Common myeloid progenitor, CD34-positive (primary cell): ENCODE measurements around the gene ZNF354C.

ENCODE experiments used
- CTCF ChIA-PET: fragments of 350-600 bp; sonication (Branson Sonifier 250); formaldehyde crosslinking; loops from one replicate; lab custom pipeline; 2021; ENCODE audit warnings: antibody characterized with exemption; lab: Charles Lee
- POLR2A ChIA-PET: fragments of 350-600 bp; sonication (Branson Sonifier 250); formaldehyde crosslinking; loops from one replicate; lab custom pipeline; 2021; ENCODE audit warnings: antibody characterized with exemption; lab: Charles Lee
- DNase-seq, 3 donors: peaks; one replicate each; pipeline versions ENCODE4 v3.0.0 to v3.0.0-alpha.2; 2013
- H3K27ac ChIP-seq, 2 experiments: 1 replicate in 1 of 2; 2 replicates in 1 of 2; pipeline ENCODE4 v1.7.0; 2013; ENCODE audit warnings: inconsistent platforms in 2 of 2, low read length in 2 of 2, mild to moderate bottlenecking in 2 of 2, low read depth in 1 of 2, moderate library complexity in 1 of 2; ENCODE audit not compliant: severe bottlenecking in 2 of 2, insufficient read depth in 1 of 2, poor library complexity in 1 of 2
- H3K27me3 ChIP-seq, 5 experiments: replicated peaks in 2 of 5; 1 replicate in 3 of 5; 2 replicates in 2 of 5; pipeline versions ENCODE4 v1.6.1 to v1.7.0; 2013; ENCODE audit warnings: low read length in 4 of 5, mild to moderate bottlenecking in 2 of 5, moderate library complexity in 2 of 5, inconsistent platforms in 1 of 5; ENCODE audit not compliant: insufficient read depth in 5 of 5, control insufficient read depth in 4 of 5
- H3K36me3 ChIP-seq, 4 experiments: 1 replicate in 2 of 4; 2 replicates in 2 of 4; pipeline versions ENCODE4 v1.6.1 to v1.7.0; 2013; ENCODE audit warnings: low read length in 3 of 4, control low read depth in 1 of 4, mild to moderate bottlenecking in 1 of 4; ENCODE audit not compliant: control insufficient read depth in 4 of 4, insufficient read depth in 4 of 4
- H3K4me1 ChIP-seq, 4 experiments: 1 replicate in 3 of 4; 2 replicates in 1 of 4; pipeline versions ENCODE4 v1.6.1 to v1.7.1; 2013; ENCODE audit warnings: low read length in 3 of 4, mild to moderate bottlenecking in 3 of 4, control low read depth in 1 of 4, inconsistent platforms in 1 of 4, moderate library complexity in 1 of 4; ENCODE audit not compliant: control insufficient read depth in 4 of 4, insufficient read depth in 4 of 4; ENCODE audit errors: control extremely low read depth in 1 of 4
- H3K4me3 ChIP-seq, 7 experiments: 1 replicate in 4 of 7; 2 replicates in 3 of 7; pipeline versions ENCODE4 v1.5.1 to v1.7.0; 2013; ENCODE audit warnings: mild to moderate bottlenecking in 7 of 7, low read length in 6 of 7, moderate library complexity in 6 of 7, inconsistent platforms in 2 of 7, low read depth in 2 of 7, control low read depth in 1 of 7; ENCODE audit not compliant: insufficient read depth in 4 of 7, control insufficient read depth in 1 of 7; ENCODE audit errors: extremely low read depth in 1 of 7
- H3K9me3 ChIP-seq, 5 experiments: 1 replicate in 4 of 5; 2 replicates in 1 of 5; pipeline versions ENCODE4 v1.6.1 to v1.7.1; 2013; ENCODE audit warnings: low read length in 4 of 5, mild to moderate bottlenecking in 2 of 5, inconsistent platforms in 1 of 5, low read depth in 1 of 5, moderate library complexity in 1 of 5; ENCODE audit not compliant: control insufficient read depth in 4 of 5, insufficient read depth in 2 of 5; ENCODE audit errors: control extremely low read depth in 1 of 5
- WGBS: methylation state at CpG from one replicate; pipeline ENCODE4 v1.1.5; 2013; ENCODE audit not compliant: insufficient coverage; 5-methylcytosine and 5-hydroxymethylcytosine counted together

The ZNF354C gene

DNA sequence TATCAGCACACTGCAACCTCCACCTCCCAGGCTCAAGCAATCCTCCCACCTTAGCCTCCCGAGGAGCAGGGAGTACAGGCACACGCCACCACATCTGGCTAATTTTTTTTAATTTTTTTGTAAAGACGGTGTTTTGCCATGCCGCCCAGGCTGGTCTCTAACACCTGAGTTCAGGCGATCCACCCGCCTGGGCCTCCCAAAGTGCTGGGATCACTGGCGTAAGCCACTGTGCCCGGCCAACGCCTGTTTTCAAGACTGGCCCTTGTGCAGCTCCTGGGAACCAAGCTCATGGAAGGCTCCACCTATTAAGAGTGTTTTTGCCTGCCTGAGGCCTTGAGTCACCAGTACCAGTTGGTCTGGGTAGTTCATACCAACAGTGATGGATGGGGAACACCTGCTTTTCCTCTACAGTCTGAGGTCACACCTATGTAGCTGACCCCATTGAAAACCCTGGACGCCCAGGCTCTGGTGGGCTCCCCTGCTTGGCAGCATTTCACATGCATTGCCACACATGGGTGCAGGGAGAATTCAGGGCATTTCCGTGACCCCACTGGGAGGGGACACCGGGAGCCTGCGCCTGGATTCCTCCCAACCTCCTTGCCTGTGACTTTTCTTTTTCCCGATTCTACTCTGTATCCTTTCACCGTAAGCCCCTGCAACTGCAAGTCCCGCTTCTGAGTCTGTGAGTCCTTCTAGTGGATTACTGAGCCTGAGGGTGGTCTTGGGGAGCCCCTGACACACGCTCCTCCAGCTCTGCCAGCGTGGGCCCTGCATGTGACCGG lies 63.5 kb downstream of the ZNF354C start:
- H3K27ac ChIP-seq = no peak overlapping the region
- H3K9me3 ChIP-seq = peaks cover 0 to 70% (median 39%) of the 10 kb centered on the region in 5 experiments
- CTCF ChIA-PET = no interaction called here
- 97% methylated on average over 18 of the region's 19 CpGs for WGBS
- H3K4me1 ChIP-seq = no peaks in the 10 kb centered on the region
- no peaks in the 10 kb centered on the region for H3K27me3 ChIP-seq
- no peak overlapping the region for H3K4me3 ChIP-seq
- POLR2A ChIA-PET = no interaction called here
- no peaks in the 10 kb centered on the region for H3K36me3 ChIP-seq
- no peak for DNase-seq

GRCh38 chr5:179124273-179124852 lies 64.2 kb downstream of the ZNF354C start:
- CTCF ChIA-PET = interaction anchor here (0.6 kb wide), 1 partner anchor 46 kb away, joined by 3 read pairs; no protein-coding TSS in a partner anchor
- Histone ChIP-seq H3K27ac (no peak overlapping the region), H3K9me3 (peaks cover 0 to 69% (median 37%) of the 10 kb centered on the region in 5 experiments), H3K4me3 (no peak overlapping the region), H3K36me3 (no peaks in the 10 kb centered on the region), H3K27me3 (no peaks in the 10 kb centered on the region), H3K4me1 (no peaks in the 10 kb centered on the region)
- no peak for DNase-seq
- POLR2A ChIA-PET = no interaction called here
- 92% methylated on average over 21 of the region's 21 CpGs for WGBS

DNA sequence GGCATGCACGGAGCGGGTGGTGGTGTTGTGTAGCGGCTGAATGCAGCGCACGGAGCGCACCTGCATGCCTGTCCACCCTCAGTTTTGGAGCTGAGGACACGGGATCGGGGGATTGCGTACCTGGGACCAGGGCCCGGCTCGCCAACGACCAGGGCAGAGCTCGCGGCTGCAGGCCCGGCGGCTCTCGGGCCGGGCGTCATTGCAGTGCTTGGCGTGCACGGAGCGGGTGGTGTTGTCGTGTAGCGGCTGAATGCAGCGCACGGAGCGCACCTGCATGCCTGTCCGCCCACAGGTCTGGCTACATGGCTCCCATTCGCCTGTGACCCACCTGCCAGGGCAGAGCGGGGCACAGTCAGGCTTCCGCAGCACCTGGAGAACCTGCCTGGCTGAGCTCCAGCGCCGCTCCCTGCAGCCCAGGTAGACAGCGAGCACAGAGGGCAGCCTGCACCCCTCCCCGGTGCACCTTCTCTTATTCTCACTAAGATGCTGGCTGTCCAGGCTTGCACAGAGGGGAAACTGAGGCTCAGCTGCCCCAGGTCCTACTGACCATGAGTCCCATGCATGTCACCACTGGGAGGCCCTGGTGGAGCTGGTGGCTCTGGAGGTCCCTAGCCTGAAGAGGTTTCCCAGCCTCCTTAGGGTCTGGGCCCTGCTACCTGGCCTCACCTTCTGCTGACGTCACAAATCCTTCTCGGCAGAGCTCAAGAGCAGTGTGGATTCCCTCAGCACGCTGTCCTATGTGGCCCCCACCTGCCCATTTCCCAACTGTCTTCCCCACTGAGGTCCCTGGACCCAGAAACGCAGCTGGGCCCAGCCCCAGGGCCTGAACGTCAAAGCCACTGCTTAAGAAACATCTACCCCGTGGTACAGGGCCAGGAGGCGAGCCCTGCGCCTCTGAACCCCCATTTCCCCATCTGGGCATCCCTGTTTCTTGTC lies 64.9 kb downstream of the ZNF354C start:
- no peaks in the 10 kb centered on the region for H3K27me3 ChIP-seq
- H3K27ac ChIP-seq = no peak overlapping the region
- no peaks in the 10 kb centered on the region for H3K4me1 ChIP-seq
- H3K36me3 ChIP-seq = no peaks in the 10 kb centered on the region
- peaks cover 0 to 64% (median 37%) of the 10 kb centered on the region in 5 experiments for H3K9me3 ChIP-seq
- H3K4me3 ChIP-seq = no peak overlapping the region
- CTCF ChIA-PET = interaction anchor here (0.6 kb wide), 1 partner anchor 47 kb away, joined by 3 read pairs; no protein-coding TSS in a partner anchor
- 97% methylated on average over 41 of the region's 43 CpGs for WGBS
- POLR2A ChIA-PET = no interaction called here
- DNase-seq = no peak

GRCh38 chr5:179125789-179126505 lies 65.8 kb downstream of the ZNF354C start:
- peaks cover 0 to 59% (median 30%) of the 10 kb centered on the region in 5 experiments for H3K9me3 ChIP-seq
- no peak for DNase-seq
- H3K27ac ChIP-seq = no peak overlapping the region
- 97% methylated on average over 25 of the region's 25 CpGs for WGBS
- H3K36me3 ChIP-seq = no peaks in the 10 kb centered on the region
- no peaks in the 10 kb centered on the region for H3K27me3 ChIP-seq
- no peaks in the 10 kb centered on the region for H3K4me1 ChIP-seq
- ChIA-PET POLR2A (no interaction called here), CTCF (no interaction called here)
- H3K4me3 ChIP-seq = no peak overlapping the region

DNA sequence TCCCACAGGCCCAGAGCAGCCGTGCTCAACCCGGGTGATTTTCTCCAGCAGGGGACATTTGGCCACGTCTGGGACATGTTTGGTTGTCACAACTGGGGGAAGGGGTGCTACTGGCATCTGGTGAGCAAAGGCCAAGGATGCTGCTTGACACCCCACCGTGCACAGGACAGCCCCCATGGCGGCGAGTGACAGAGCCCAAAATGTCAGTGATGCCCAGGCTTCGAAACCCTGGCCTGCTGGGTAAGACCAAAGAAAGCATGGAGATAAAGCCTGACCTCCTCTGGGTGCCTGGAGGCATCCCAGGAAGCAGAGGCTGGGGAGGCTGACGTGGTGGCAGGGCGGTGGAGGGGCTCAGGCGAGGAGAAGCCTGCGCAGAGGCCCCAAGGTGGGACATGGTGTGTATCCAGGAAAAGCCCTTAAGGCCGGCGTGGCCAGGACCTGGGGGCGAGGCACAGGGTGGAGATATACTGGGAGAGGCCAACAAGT lies 66.4 kb downstream of the ZNF354C start:
- Histone ChIP-seq H3K4me1 (no peaks in the 10 kb centered on the region), H3K36me3 (no peaks in the 10 kb centered on the region), H3K27me3 (no peaks in the 10 kb centered on the region), H3K4me3 (no peak overlapping the region), H3K27ac (no peak overlapping the region), H3K9me3 (peaks cover 0 to 53% (median 24%) of the 10 kb centered on the region in 5 experiments)
- WGBS = 94% methylated on average over 14 of the region's 14 CpGs
- ChIA-PET POLR2A (no interaction called here), CTCF (no interaction called here)
- no peak for DNase-seq

GRCh38 chr5:179127136-179128040 lies 67.2 kb downstream of the ZNF354C start:
- no peak overlapping the region for H3K4me3 ChIP-seq
- H3K27ac ChIP-seq = no peak overlapping the region
- no peak for DNase-seq
- no peaks in the 10 kb centered on the region for H3K4me1 ChIP-seq
- ChIA-PET CTCF (no interaction called here), POLR2A (no interaction called here)
- H3K9me3 ChIP-seq = peaks cover 0 to 51% (median 16%) of the 10 kb centered on the region in 5 experiments
- H3K27me3 ChIP-seq = no peaks in the 10 kb centered on the region
- H3K36me3 ChIP-seq = no peaks in the 10 kb centered on the region
- WGBS = 95% methylated on average over 15 of the region's 21 CpGs
